NOMO-1 treated with dmso at 0.1 percent for 144 hours (cell line): ENCODE data around the gene TOM1L2.
"Not testable (repeated sequence)": the region's sequence is repeated elsewhere in the genome, so short reads cannot be mapped to it uniquely, and the experiment has no call there.

Experiments
- DNase-seq: peaks from one replicate; lab custom pipeline; 2025; ENCODE audit not compliant: unreplicated experiment; lab: John Stamatoyannopoulos, UW

The TOM1L2 gene

DNA sequence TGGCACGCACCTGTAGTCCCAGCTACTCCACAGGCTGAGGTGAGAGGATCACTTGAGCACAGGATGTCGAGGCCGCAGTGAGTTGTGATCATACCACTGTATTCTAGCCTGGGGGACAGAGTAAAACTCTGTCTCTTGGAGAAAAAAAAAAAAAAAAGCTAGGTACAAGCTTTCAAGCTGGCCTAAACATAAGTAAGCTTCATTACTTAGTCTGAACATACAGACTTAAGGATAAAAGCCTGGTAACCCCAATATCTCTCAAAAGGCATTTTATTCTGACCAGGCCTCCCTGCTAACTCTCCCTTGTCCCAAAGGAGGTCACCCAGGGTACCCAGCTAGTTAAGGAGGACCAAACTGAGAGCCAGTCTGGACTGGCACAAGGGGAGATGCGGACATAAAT lies 46.2 kb downstream of the TOM1L2 start:
- no peak for DNase-seq

DNA sequence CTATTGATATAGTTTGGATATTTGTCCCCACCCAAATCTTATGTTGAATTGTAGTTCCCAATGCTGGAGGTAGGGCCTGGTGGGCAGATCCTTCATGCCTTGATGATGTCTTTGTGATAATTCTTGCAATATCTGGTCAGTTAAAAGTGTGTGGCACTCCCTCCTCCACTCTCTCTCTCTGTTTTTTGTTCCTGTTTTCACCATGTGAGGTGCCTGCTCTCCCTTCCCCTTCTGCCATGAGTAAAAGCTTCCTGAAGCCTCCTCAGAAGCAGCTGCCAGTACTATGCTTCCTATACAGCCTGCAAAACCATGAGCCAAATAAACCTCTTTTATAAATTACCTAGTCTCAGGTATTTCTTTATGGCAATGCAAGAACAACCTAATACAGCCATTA lies 47.3 kb downstream of the TOM1L2 start:
- DNase-seq = peak; percentile 45

DNA sequence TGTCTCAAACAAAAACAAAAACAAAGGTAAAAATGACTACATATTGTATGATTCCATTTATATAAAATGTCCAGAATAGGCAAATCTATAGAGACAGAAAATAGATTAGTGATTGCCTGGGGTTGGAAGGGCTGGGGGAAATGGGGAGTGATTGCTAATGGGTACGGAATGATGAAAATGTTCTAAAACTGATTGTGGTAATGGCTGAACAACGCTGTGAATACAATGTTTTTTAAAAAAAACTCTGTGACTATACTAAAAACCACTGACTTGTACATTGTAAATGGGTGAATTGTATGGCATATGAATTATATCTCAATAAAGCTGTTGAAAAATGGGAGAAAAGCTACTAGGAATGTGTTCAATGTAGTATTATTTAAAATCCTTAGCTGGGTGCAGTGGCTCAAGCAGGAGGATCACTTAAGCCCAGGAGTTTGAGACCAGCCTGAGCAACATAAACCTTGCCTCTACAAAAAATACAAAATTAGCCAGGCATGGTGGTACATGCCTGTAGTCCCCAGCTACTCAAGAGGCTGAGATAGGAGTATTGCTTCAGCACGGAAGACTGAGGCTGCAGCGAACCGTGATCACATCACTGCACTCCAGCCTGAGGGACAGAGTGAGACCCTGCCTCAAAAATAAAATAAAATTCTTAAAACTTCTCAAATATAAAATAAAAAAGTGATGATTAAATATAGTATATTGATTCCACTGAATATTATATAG lies 47.9 kb downstream of the TOM1L2 start:
- no peak for DNase-seq

DNA sequence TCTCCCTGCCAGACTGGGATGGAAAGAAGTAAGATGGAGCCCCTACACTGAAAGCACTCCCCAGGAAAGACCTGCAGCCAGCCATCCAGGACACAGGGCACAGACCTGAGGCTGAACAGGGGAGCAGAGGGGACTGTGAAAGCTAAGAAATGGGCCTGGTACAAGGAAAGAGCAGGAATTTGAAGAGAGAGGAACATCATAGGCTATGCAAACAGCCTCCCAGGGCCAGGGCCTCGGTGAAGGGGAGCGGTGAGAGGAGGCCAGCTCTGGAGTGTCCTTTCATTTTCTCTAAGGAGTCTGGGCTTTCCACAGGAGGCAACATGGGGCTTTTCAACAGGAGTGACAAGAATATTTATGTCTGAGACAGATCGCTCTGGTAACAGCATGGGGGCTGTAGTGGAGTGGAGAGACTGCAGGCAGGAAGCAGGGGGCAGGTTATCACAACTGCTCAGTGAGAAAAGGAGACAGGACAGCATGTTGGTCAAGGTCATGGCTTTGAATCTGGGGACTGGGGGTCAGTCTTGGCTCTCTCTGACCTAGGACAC lies 50.1 kb downstream of the TOM1L2 start:
- DNase-seq = no peak

DNA sequence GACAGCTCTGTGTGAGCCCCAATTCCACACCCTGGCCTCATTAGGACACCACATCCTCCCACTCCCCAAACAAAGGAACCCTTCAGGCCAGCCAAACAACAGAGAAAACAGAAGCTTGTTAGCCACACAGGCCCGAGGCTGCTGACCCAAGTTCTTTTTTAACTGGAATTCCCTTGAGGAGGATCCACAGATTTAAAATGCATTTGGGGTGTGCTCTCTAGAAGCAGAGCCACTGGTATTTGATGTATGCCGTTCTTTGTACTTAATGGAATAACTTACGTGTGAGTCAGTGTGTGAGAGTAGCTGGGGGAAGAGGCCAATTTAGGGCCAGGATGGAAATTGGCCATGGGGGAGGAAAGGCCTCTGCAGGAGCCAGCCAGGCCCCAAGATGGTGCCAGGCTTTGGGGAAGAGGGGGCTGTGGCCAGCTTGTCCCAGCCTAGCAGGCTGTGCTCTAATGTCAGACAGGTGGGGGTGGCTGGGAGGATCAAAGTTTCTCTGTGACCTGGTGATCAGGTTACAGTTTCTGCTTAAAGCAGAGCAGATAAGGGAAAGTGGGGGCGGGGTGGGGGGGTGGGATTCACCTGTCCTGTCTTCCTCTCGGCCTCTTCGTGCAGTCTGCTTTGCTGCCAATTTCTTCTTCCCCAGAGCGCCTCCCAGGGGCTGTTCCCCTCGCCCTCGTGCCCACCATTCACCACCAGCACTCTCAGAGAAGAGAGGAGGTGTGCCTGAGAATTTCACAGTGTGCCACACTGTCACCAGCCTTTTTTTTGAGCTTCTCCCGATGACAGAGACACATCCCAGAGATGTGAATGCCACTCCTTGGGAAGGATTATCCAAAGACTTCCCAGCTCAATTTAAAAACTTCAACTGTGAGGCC lies 50.8 kb downstream of the TOM1L2 start:
- no peak for DNase-seq

DNA sequence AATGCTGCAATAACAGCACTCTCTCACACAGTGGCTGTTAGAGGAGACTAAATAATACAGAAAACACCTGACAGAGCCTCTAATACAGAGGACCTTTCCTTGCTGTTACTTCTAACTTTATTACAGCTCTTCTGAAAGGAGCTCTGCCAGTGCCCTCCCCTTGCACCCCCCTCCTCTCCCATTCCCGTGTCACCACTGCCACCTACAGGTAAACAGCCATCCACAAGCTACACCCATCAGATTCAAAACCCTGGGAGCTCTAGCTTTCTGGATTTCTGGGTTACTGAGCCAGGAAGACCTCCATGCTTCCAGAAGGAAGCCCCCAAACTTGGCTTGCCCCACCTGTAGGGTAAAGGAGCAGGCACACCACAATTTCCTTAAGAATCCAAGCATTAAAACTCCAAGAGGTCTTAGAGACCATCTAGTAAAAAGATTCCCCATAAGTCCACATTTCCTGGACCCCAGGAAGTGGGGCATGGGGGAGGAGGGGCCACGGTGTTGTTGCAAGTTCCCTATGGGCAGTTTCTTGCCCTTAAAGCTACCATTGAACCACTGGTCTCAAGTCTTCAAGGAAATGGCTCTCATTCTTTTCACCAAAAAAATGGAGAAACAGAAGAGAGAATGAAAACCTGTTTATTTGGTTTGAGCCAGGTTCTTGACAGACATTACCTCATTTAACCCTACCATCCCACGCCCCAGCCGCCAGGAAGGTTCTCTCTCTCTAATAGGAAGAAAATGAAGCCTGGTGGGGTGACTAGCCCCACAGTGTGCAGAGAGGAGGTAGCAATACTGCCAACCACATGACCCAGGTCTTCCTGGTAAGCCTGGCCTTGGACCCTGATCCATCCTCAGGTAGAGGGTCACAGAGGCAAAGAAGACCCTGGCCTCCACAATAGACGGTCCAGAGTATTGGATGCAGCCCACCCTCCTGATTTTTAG lies 52.8 kb downstream of the TOM1L2 start:
- peak; percentile 16 for DNase-seq

DNA sequence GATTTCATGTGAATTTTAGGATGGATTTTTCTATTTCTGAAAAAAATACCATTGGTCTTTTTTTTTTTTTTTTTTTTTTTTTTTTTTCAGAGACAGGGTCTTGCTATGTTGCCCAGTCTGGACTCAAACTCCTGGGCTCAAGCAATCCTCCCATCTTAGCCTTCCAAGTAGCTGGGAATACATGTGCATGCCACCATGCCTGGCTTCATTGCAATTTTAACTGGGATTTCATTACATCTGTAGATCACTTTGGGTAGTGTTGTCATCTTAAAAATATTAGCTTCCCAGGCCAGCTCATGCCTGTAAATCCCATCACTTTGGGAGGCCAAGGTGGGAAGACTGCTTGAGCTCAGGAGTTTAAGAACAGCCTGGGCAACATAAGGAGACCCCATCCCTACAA lies 54.8 kb downstream of the TOM1L2 start:
- no peak for DNase-seq

DNA sequence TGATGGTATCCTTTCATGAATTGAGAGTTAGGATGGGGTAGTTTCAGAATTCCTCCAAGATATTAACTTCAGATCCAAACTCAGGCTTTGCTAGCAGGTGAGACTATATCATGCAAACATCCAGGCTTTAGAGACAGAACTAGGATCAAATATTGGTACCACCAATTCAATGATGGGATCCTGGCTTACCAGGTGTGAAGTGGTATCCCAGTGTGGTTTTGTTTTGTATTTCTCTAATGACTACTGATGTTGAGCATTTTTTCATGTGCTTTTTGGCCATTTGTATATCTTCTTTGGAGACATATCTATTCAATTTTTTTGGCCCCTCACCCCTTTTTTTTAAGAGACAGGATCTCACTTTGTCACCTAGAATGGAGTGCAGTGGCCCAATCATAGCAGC lies 57.0 kb downstream of the TOM1L2 start:
- no peak for DNase-seq

DNA sequence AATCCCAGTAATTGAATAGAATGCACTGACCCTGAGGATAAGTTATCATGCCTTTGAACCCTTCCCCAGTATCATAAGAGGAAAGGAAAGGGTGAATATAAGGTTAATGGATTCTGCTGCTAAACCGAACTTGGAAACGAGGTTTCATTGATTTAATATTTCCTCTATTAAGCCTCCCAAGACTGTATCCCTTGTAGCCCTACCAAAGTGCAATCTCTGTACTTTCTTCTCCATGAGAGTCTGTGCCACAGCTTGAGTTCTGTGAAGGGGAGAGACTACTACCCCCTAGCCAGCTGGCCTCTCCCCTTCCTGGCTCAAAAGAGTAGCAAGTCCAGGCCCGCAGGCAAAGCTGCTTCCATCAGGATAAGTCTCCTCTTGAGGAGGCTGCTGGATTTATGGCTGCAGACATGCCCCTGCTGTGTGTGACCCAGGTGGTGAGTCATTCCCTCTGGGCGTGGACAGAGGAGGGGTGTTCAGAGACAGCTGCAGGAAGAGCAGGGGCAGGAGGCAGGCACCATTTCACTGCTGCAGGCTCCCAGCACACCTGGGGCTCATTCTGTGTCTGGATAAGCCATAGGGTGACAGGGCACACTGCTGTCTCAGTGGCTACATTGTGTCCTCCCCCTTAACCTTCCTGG lies 58.4 kb downstream of the TOM1L2 start:
- peak; percentile 31 for DNase-seq

DNA sequence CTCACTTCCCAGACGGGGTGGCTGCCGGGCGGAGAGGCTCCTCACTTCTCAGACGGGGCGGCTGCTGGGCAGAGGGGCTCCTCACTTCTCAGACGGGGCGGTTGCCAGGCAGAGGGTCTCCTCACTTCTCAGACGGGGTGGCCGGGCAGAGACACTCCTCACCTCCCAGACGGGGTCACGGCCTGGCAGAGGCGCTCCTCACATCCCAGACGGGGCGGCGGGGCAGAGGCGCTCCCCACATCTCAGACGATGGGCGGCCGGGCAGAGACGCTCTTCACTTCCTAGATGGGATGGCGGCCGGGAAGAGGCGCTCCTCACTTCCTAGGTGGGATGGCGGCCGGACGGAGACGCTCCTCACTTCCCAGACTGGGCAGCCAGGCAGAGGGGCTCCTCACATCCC lies 59.9 kb downstream of the TOM1L2 start:
- not testable (repeated sequence) for DNase-seq

DNA sequence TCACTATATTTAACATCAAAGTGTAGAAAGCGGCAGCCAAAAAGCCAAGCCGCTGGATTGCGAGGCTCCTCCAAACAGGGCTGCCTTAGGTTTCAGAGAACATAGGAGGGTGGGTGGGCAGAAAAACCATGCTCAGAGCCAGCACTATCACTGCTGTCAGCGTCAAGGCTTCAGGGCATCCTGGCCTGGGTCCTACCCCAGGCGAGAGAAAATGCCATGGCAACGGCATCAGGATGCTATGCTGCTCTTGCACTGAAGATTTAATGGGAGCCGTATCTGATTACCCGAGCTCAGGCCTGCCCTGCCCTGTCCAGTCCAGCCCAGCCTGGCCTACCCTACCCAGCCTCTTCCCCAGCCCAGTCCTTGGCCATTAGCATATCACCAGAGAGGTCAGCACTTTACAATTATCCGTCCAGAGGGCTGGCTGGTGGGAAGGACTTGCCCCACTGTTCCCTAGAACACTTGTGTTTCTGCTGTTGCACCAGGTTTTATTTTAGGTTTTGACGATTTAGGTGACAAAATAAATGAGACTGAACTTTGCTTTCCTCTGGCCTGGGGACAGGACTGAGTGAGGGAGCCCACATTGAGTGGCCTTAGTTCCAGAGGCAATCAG lies 61.1 kb downstream of the TOM1L2 start:
- no peak for DNase-seq

DNA sequence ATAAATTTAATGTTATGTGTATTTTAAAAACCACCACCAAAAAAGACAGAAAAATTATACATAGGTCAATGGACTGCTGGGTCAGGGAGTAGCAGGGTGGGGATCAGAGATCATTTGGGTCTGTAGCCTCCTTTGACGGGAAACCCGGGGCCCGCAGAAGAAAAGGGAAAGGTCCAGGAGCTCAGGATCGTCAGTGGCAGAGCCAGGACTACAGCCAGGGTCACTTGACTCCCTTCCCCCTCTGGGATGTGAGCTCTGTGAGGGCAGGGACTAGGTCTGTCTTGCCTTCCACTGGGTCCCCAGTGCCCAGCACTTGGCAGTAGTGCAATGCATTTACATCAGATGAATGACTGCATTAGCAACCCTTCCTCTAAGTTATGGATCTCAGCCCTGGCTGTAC lies 62.1 kb downstream of the TOM1L2 start:
- no peak for DNase-seq

DNA sequence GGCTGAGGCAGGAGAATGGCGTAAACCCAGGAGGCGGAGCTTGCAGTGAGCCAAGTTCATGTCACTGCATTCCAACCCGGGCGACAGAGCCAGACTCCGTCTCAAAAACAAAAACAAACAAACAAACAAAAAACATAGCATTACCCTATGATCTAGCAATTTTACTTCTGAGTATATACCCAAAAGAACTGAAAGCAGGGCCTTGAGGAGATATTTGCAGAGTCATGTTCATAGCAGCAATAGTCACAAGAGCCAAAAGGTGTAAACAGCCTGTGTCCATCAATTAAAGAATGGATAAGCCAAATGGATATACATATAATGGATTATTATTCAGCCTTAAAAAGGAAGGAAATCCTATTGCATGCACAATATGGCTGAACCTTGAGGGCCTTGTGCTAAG lies 63.1 kb downstream of the TOM1L2 start:
- DNase-seq = no peak

DNA sequence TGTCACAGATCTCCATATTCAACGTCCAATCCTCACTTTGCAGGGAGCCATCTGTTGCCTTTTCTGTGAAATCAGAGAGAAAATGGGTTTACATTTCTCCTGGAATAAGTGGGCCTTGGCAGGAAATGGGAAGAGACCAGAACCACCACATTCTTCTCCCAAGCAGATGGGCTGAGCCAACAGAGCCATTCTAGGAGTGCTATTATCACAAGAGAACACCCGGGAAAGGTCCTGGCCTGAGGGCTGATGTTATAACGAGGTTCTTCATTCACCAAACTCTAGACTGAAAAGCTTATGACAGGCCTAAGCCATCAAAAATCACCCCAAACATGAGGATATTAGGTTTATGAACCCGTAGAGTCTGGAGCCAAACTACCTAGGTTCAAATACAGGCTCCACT lies 64.7 kb downstream of the TOM1L2 start:
- DNase-seq = no peak

DNA sequence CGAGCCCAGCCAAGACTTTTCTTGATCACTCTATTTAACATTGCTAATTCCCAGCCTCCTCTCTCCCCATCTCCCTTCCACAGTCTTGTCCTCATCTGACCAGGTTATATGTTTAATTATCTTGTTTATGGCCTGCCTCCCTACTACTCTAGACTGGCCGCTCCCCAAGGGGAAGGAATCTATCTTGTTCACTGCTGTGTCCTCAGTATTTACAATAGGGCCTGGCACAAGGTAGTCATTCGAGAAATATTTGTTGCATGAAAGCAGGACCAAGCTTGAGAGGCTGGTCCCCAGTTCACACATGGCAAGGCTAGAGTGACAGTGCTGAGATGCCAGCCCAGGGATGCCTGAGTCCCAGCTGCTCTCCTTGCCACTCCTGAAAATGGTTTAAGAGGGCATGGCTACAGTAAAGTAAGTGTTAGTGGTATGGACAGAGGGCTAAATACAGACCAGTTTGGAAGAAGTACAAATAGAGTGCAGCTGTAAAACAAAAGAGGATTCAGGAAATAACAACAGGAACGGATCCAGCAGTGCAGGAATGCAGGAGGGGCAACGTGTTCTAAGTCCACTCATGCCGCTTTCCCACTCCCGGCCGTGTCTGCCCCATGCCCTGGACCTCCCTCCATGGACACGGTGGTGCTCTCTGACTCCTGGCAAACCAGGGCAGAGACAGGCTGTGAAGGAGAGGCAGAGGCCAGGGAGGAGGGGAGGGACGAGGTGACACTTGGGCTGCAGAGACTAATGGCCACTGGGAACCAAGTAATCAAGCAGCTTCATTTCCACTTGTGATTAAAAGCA lies 65.6 kb downstream of the TOM1L2 start:
- DNase-seq = no peak

DNA sequence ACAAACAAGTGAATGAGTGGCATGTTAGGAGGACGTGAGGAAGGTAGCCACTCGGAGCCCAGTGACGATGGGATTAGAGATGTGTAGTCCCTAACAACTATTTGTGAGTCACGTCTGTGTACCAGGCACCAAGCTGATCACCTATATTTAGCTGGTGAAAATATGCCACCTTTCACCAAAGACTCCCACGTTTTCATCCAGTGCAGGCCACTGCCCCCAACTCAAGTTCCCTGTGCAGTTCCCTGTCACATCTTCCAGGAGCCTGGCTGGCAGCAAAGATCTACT lies 67.2 kb downstream of the TOM1L2 start:
- no peak for DNase-seq

DNA sequence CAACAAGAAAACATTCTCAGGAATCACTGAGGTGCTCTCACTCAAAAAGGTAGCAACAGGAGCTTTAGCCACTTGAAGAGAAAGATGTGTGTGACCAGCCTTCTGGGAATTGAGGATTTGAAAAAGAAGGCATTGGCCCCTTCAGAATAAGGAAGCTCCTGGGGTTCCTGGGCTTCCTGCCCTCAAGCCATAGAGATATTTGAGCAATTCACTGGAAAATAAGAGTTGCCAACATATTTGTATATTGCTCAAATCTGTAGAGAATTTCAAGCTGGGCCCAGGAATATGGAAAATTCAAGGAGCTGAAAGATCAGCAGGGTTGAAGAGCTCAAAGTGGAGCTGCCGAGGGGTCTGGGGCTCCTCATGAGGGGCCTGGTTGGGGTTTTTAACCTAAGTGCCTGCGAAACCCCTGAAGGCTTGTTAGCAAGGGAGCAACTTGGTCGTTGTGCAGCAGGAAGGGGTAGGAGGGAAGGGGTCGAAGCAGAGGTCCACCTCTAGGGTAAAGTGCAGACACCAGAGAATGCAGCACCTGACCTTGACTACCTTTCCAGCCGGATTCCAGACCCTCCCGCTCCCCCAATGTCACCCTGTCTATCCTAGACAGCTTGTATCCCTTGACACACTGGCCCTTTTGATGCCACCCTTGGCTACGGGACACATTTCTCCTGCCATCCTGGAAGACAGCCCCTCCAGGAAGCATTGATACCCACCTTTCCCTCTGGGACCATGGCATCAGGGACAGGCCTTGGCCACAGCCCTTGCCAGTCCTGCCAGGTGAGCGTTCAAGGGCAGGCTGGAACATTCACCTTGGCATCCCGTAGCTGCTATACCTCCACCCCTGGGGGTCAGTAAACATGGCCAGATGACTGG lies 67.8 kb downstream of the TOM1L2 start:
- DNase-seq = no peak

DNA sequence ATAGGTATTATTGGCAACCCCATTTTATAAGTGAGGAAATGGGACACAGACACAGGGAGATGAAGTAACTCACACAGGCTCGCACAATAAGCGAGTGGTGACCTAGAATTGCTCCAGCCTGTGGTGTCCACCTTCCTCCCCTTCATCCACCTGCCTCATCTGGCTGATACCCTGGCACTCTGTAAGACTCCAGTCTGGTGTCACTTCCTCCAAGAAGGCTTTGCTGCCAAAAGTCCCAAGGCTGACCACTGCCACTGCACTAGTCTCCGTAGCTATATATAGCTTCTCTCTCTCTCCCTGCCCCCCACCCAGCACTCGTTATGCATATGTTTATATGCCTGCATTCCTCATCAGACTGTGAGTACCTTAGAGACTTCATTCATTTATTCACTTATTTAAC lies 69.3 kb downstream of the TOM1L2 start:
- no peak for DNase-seq

DNA sequence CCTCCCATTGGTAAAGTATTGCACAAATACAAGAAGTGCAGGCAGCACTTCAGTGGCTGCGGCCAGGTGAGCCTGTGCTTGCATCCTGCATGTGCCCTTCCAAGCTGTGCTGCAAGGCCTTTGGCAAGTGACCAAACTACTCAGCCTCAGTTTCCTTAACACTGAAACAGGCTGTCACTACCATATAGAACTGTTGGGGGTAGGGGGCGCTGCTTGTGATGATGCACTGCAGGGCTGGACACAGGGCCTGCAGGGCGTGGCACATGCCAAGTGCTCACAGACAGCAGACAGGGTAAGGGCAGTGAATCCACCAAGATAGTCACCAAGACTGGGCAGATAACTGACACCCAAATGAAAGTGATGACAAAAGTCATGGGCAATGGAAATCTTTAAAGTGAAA lies 69.8 kb downstream of the TOM1L2 start:
- DNase-seq = no peak
